C4-2B (cell line): Measurements from ENCODE around the gene TMEM145.

ENCODE experiments used
- ZFX ChIP-seq: fragments of 450-650 bp; IDR thresholded peaks from 2 replicates; pipeline ENCODE4 v1.6.1; 2017
- TF ChIP-seq, protein P1 (sequence below): fragments of 450-650 bp; conservative IDR thresholded peaks from 2 replicates; pipeline ENCODE4 v1.5.1; 2017; ENCODE audit warnings: mild to moderate bottlenecking

DNA sequence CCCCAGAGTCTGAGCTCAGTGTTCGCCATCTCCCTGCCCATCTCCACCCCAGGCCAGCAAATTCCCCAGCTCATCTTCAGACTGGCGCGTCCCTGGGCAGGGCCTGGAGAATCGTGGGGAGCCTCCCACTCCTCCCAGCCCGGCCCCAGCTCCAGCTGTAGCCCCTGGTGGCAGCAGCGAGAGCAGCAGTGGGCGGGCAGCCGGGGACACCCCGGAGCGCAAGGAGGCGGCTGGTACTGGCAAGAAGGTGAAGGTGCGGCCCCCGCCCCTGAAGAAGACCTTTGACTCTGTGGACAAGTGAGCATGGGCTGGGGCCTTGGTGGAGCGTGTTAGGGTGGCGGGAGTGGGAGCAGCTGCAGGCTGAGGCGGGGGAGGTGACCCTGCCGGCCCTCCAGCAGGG, 19.6 kb upstream of the TMEM145 start:
- TF ChIP-seq, protein P1, sequence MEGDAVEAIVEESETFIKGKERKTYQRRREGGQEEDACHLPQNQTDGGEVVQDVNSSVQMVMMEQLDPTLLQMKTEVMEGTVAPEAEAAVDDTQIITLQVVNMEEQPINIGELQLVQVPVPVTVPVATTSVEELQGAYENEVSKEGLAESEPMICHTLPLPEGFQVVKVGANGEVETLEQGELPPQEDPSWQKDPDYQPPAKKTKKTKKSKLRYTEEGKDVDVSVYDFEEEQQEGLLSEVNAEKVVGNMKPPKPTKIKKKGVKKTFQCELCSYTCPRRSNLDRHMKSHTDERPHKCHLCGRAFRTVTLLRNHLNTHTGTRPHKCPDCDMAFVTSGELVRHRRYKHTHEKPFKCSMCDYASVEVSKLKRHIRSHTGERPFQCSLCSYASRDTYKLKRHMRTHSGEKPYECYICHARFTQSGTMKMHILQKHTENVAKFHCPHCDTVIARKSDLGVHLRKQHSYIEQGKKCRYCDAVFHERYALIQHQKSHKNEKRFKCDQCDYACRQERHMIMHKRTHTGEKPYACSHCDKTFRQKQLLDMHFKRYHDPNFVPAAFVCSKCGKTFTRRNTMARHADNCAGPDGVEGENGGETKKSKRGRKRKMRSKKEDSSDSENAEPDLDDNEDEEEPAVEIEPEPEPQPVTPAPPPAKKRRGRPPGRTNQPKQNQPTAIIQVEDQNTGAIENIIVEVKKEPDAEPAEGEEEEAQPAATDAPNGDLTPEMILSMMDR = no peak
- TF ChIP-seq ZFX = no peak
